Measurements from ENCODE around the gene HERC5.
"Not testable (repeated sequence)": the region's sequence is repeated elsewhere in the genome, so short reads cannot be mapped to it uniquely, and the experiment has no call there.

HERC5 gene

DNA sequence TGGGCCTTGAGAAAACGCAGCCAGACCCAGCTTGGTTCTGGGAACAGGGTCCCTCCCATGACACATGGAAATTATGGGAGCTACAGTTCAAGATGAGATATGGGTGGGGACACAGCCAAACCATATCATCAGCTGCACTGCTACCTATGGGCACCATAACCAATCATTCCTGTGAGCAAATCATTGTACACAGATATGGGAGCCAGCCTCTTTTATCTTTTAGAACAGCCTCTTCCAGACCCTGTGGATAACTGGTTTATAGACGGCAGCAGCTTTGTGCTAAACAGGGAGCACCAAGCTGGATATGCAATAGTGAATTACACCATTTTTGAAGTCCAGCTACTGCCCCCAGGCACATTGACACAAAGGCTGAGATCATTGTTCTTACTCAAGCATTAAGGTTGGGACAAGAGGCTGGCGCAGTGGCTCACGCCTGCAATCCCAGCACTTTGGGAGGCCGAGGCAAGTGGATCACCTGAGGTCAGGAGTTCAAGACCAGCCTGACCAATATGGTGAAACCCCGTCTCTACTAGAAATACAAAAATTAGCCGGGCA is 8.6 kb upstream of the HERC5 start:
- DNase-seq (ENCODE audit: low read depth, low spot score) = not testable (repeated sequence)

- DNase-seq (ENCODE audit: low read depth, low spot score) = no peak
Measured at GRCh38 chr4:88448889-88449288, 8.0 kb upstream of the HERC5 start.

DNA sequence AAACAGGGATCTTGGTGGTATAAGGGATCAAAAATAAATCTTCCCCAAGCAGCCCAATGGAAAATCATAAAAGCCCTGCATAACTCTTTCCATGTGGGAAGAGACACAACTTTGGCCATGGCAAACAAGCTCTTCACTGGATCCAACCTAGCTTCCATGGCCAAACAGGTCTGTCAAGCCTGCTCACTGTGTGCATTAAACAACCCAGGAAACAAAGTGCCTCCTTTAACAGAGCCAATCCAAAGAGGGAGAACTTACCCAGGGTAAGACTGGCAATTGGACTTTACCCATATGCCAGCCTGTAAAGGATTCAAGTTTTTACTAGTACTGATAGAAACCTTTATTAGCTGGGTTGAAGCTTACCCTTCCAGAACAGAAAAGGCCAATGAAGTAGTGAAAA is 7.6 kb upstream of the HERC5 start:
- no peak for DNase-seq (ENCODE audit: low read depth, low spot score)

DNA sequence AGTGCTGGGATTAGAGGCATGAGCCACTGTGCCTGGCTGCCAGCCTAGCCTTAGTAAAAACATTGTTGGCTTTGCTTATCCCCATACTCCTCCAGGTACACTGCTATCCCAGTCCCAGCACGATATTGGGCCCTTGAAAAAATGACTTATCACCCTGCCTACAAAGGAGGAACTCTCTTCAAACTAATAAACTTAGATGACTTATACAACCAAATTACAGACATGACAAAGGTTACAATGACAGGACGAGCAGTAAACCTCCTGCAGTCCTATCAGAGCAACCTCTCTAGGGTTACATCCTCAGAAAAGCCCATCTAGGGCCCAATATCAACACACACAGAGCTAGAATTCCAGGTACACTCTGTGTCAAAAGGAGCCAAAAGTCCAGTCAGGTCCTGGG is 5.7 kb upstream of the HERC5 start:
- no peak for DNase-seq (ENCODE audit: low read depth, low spot score)

- DNase-seq (ENCODE audit: low read depth, low spot score) = no peak
Measured at GRCh38 chr4:88452912-88453311, 4.0 kb upstream of the HERC5 start.

GRCh38 chr4:88457307-88458103 is 586 bp downstream of the HERC5 start:
- peak; percentile 6 for DNase-seq (ENCODE audit: low read depth, low spot score)

- no peak for DNase-seq (ENCODE audit: low read depth, low spot score)
Measured at GRCh38 chr4:88458104-88458740, 1.3 kb downstream of the HERC5 start.

GRCh38 chr4:88465653-88466192 is 8.8 kb downstream of the HERC5 start:
- no peak for DNase-seq (ENCODE audit: low read depth, low spot score)

GRCh38 chr4:88467392-88467791 is 10.5 kb downstream of the HERC5 start:
- no peak for DNase-seq (ENCODE audit: low read depth, low spot score)

DNA sequence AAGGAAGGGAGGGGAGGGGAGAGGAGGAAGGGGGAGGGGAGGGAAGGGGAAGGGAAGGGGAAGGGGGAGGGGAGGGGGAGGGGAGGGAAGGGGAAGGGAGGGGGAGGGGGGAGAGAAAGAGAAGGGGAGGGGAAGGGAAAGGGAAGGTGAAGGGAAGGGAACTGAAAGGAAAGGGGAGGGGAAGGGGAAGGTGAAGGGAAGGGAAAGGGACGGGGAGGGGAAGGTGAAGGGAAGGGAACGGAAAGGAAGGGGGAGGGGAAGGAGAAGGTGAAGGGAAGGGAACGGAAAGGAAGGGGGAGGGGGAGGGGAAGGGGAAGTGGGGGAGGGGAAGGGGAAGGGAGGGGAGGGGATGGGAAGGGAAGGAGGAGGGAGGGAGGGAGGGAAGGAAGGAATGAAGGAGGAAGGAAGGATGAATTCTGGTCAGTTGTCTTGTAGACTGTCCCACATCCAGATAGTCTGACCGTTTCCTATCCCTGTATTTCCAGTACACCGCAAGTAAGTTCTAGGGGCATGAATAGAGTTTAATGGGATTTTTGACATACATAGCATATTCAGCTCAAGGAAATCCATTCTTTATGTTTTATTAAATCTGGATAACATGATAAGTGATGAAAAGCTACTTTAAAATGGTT is 20.4 kb downstream of the HERC5 start:
- DNase-seq (ENCODE audit: low read depth, low spot score) = no peak

DNA sequence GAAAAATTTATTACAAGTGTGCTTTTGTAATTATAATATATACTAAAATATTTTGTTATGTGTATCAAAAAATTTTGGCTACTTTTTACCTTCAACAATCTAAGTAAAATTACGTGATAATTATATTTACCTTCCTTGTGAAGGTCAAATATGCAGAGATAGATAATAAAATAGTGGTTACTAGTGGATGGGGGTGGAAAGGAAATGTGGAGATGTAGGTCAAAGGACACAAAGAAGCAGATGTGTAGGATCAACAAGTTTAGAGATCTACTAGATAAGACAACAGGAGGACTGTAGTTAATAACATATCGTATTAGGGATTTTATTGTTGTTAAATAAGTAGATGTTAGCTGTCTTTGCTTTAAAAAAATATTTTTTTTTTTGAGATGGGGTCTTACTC is 21.3 kb downstream of the HERC5 start:
- DNase-seq (ENCODE audit: low read depth, low spot score) = no peak

DNA sequence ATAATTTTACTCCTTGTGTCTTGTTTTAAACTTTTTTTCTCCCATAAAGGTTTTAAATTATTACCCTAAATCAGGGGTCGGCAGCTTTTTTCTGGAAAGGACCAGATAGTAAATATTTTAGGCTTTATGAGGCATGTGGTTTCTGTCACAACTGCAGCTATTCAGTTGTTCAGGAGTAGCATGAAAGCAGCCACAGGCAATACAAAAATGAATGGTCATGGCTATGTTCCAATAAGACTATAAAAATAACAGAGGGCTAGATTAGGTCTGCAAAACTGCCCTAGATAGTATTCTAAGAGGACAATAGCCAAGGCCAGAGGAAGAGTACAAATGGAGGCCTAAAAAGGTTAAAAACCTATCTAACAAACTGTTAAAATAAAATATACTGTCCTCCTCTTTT is 24.6 kb downstream of the HERC5 start:
- no peak for DNase-seq (ENCODE audit: low read depth, low spot score)

- DNase-seq (ENCODE audit: low read depth, low spot score) = no peak
Measured at GRCh38 chr4:88489100-88489761, 32.3 kb downstream of the HERC5 start.

DNA sequence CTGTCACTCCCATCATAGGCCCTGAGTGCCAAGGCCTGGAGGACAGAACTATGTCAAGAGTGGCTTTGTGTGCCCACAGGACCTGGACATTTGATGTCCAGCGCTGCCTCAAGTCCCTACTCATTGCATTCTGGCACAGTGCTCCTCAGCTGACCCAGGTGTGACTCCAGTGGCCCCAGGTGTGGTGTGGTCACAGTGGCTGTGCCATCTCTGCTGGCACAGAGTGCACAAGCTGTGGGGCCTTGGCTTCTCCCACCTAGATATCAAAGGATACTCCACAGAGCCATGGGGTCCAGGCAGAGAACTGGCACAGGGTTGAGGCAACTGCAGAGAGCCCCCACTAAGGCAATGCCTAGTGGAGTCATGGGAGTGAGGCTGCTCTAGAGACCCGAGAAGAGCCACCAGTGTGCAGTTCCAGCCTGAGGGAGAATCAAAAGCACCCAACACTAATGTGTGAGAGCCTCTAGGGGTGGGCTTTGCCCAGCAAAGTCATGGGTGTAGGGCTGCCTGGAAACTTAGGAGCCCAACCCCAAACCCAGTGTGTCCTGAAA is 41.0 kb downstream of the HERC5 start:
- no peak for DNase-seq (ENCODE audit: low read depth, low spot score)

GRCh38 chr4:88503344-88503743 is 46.4 kb downstream of the HERC5 start:
- no peak for DNase-seq (ENCODE audit: low read depth, low spot score)

- DNase-seq (ENCODE audit: low read depth, low spot score) = no peak
Measured at GRCh38 chr4:88511236-88511635, 54.3 kb downstream of the HERC5 start.

DNA sequence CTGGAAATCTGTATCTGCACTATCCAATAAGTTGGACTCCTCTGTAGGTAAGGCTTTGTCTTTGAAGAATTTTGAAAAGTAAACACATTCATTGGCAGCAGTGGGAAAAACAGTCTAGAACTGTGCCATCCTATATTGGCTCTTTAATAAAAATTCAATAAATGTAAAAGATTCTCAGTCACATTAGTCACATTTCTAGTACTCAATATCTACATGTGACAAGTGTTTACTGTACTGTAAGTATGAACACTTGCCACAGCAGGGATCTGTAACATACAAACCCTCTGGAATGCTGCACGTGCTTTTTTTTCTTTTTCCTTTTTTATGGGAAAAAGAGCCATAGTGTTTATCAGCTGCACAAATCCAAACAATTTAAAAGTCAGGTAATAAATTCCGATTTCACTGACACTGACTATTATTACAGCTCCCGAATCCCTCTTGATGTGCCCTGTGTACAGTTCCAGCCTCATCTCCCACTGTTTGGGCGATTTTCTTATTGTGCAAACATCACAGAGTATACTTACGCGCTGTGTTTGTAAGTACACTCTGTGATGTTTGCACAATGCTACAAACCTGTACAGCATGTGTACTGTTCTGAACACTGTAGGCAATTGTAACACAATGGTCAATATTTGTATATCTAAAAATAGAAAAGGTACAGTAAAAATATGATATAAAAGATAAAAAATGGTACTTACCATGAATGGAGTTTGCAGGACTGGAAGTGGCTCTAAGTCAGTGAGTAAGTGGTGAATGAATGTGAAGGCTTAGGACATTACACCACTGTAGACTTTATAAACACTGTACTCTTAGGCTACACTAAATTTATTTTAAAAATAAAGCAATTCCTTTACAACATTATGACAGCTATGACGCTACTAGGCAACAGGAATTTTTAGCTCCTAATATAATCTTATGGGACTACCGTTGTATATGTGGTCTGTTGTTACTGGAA is 57.9 kb downstream of the HERC5 start:
- no peak for DNase-seq (ENCODE audit: low read depth, low spot score)

DNA sequence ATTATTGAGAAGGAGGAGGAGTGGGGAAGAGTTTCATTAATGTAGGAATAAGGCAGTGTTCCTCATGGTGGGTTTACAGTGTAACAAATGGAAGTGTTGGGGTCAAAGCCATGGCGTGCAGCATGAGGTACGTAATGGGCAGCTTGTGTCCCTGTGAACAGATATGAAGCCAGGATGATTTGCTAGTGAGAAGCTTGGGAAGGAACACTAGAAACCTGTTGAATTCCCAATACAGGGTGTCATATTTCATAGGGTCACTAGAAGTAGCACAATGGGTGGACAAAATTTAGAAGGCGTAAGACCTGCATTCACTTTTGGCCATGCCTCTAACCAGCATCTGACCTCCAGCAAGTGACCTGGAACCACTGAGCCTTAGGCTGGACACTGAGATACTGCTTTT is 59.8 kb downstream of the HERC5 start:
- no peak for DNase-seq (ENCODE audit: low read depth, low spot score)

DNA sequence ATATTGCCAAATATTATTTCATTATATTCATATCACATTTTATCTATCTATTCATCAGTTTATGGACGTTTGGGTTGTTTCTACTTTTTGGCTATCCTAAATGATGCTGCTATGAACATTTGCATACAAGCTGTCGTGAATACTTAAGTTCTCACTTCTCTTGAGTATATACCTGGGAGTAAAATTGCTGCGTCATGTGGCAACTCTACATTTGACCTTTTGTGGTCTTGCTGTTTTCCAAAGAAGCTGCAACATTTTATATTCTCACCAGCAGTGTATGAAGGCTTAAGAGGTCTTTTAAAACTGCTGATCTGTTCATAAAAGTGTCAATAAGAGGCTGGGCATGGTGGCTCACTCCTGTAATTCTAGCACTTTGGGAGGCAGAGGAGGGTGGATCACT is 60.9 kb downstream of the HERC5 start:
- no peak for DNase-seq (ENCODE audit: low read depth, low spot score)

- DNase-seq (ENCODE audit: low read depth, low spot score) = no peak
Measured at GRCh38 chr4:88518911-88519310, 62.0 kb downstream of the HERC5 start.
